IMR-90 (cell line): ENCODE results near the gene TMEM253. TPM values are rescaled to one million over a fixed set of nuclear protein-coding genes. Genes with fewer than 3 reads are reported as not detected.

Source experiments
- ATAC-seq: fragments of 200-7000 bp; cut with Tn5 transposase; 2 replicates; pipeline ENCODE4 v1.9.1; 2020; ENCODE audit warnings: low read depth, mild to moderate bottlenecking, moderate library complexity
- BruUV-seq: library from RNA; stranded (reverse); fragments of 400-500 nt; replicated peaks from 2 replicates; lab custom pipeline; 2021; lab: Mats Ljungman, UMichigan
- CTCF ChIA-PET: fragments of 300-600 bp; formaldehyde crosslinking; extraction: SDS; loops from one replicate; lab custom pipeline; 2021; ENCODE audit warnings: antibody characterized with exemption; lab: Yijun Ruan, JAX
- POLR2A ChIA-PET: fragments of 300-600 bp; sonication (Branson Sonifier 250); formaldehyde crosslinking; loops from one replicate; lab custom pipeline; 2022; ENCODE audit warnings: antibody characterized with exemption; ENCODE audit not compliant: unreplicated experiment; lab: Charles Lee
- DNase-seq: peaks from one replicate; pipeline ENCODE4 v3.0.0; 2013
- H2AFZ ChIP-seq: replicated peaks from 2 replicates; pipeline ENCODE3; 2013; ENCODE audit warnings: low read length, mild to moderate bottlenecking; ENCODE audit not compliant: poor library complexity
- H2AK5ac ChIP-seq: 2 replicates; pipeline ENCODE4 v1.6.1; 2013; ENCODE audit warnings: low read depth, low read length, inconsistent platforms
- H2AK9ac ChIP-seq: replicated peaks from 2 replicates; pipeline ENCODE3; 2013; ENCODE audit warnings: mild to moderate bottlenecking, low read depth, low read length, moderate library complexity; ENCODE audit not compliant: poor library complexity
- H2BK120ac ChIP-seq: 2 replicates; pipeline ENCODE4 v1.6.1; 2013; ENCODE audit warnings: low read depth, low read length, inconsistent platforms
- H2BK15ac ChIP-seq: 3 replicates; pipeline ENCODE4 v1.6.1; 2013; ENCODE audit warnings: low read depth, low read length, inconsistent platforms
- H2BK20ac ChIP-seq: 2 replicates; pipeline ENCODE4 v1.6.1; 2013; ENCODE audit warnings: low read depth, mild to moderate bottlenecking, inconsistent platforms, low read length, moderate library complexity
- H2BK5ac ChIP-seq: 2 replicates; pipeline ENCODE4 v1.6.1; 2013; ENCODE audit warnings: mild to moderate bottlenecking, low read depth, low read length, inconsistent platforms; ENCODE audit not compliant: poor library complexity, severe bottlenecking
- H3K14ac ChIP-seq: replicated peaks from 2 replicates; pipeline ENCODE4 v1.6.1; 2013; ENCODE audit warnings: low read depth, low read length, inconsistent platforms
- H3K18ac ChIP-seq: 2 replicates; pipeline ENCODE4 v1.6.1; 2013; ENCODE audit warnings: low read depth, low read length, control low read depth
- H3K23ac ChIP-seq: 2 replicates; pipeline ENCODE4 v1.6.1; 2013; ENCODE audit warnings: low read depth, low read length, inconsistent platforms
- H3K27ac ChIP-seq: 2 replicates; pipeline ENCODE4 v1.5.1; 2013; ENCODE audit warnings: mild to moderate bottlenecking, control low read depth, low read length; ENCODE audit not compliant: insufficient read depth
- H3K27me3 ChIP-seq: 2 replicates; pipeline ENCODE4 v1.6.1; 2013; ENCODE audit warnings: low read length; ENCODE audit not compliant: control insufficient read depth, insufficient read depth
- H3K36me3 ChIP-seq: 2 replicates; pipeline ENCODE4 v1.6.1; 2013; ENCODE audit warnings: low read length, mixed read lengths; ENCODE audit not compliant: control insufficient read depth, insufficient read depth
- H3K4ac ChIP-seq: 2 replicates; pipeline ENCODE4 v1.6.1; 2013; ENCODE audit warnings: low read depth, low read length, inconsistent platforms
- H3K4me1 ChIP-seq: 2 replicates; pipeline ENCODE4 v1.6.1; 2013; ENCODE audit warnings: low read length, mixed read lengths; ENCODE audit not compliant: control insufficient read depth, insufficient read depth
- H3K4me2 ChIP-seq: 2 replicates; pipeline ENCODE4 v1.6.1; 2013; ENCODE audit warnings: low read depth, mild to moderate bottlenecking, control low read depth, low read length, moderate library complexity
- H3K4me3 ChIP-seq: 2 replicates; pipeline ENCODE4 v1.5.1; 2013; ENCODE audit warnings: low read depth, mild to moderate bottlenecking, control low read depth, low read length, moderate library complexity; ENCODE audit not compliant: insufficient read depth
- H3K56ac ChIP-seq: 2 replicates; pipeline ENCODE4 v1.6.1; 2013; ENCODE audit warnings: low read length, inconsistent platforms; ENCODE audit not compliant: insufficient read depth; ENCODE audit errors: extremely low read depth
- H3K79me1 ChIP-seq, 2 experiments: 2 replicates each; pipeline ENCODE4 v1.6.1; 2013; ENCODE audit warnings: low read length in 2 of 2, inconsistent platforms in 1 of 2, low read depth in 1 of 2
- H3K9ac ChIP-seq: 2 replicates; pipeline ENCODE4 v1.6.1; 2013; ENCODE audit warnings: low read depth, low read length, control low read depth
- H3K9me1 ChIP-seq: 2 replicates; pipeline ENCODE4 v1.6.1; 2013; ENCODE audit warnings: low read length, inconsistent platforms; ENCODE audit not compliant: insufficient read depth
- H3K9me3 ChIP-seq: 2 replicates; pipeline ENCODE4 v1.6.1; 2013; ENCODE audit warnings: low read length; ENCODE audit not compliant: control insufficient read depth, insufficient read depth
- H4K20me1 ChIP-seq: 2 replicates; pipeline ENCODE4 v1.6.1; 2013; ENCODE audit warnings: low read length, inconsistent platforms; ENCODE audit not compliant: insufficient read depth
- H4K5ac ChIP-seq: 2 replicates; pipeline ENCODE4 v1.6.1; 2013; ENCODE audit warnings: mild to moderate bottlenecking, low read depth, low read length, control low read depth
- H4K8ac ChIP-seq, 2 experiments: 2 replicates each; pipeline ENCODE4 v1.6.1; 2013; ENCODE audit warnings: low read depth in 2 of 2, low read length in 2 of 2, control low read depth in 1 of 2, inconsistent platforms in 1 of 2
- H4K91ac ChIP-seq: 2 replicates; pipeline ENCODE4 v1.6.1; 2013; ENCODE audit warnings: low read depth, low read length, inconsistent platforms; ENCODE audit not compliant: insufficient read depth
- MXI1 ChIP-seq: IDR thresholded peaks from 2 replicates; pipeline ENCODE4 v1.6.1; 2012; ENCODE audit warnings: low read depth, mild to moderate bottlenecking, low read length, moderate library complexity, borderline replicate concordance
- RCOR1 ChIP-seq: IDR thresholded peaks from 2 replicates; pipeline ENCODE4 v1.6.1; 2012; ENCODE audit warnings: mild to moderate bottlenecking, low read length, improper control_type of control experiment; ENCODE audit not compliant: insufficient replicate concordance
- WGBS, 2 experiments: methylation state at CpG; one replicate each; pipeline versions ENCODE4 v1.1.5 to v1.1.7; 2013; ENCODE audit warnings: missing lambda C conversion rate in 2 of 2; ENCODE audit not compliant: insufficient read length in 1 of 2; ENCODE audit errors: extremely low coverage in 2 of 2; 5-methylcytosine and 5-hydroxymethylcytosine counted together
- dilution Hi-C: fragments of 300-500 bp; cut with HindIII; formaldehyde crosslinking; loops from one replicate; pipeline ENCODE4 v1.14.3; 2018; ENCODE audit warnings: low sequenced_read_pairs; ENCODE audit not compliant: unreplicated experiment
- in situ Hi-C: fragments of 300-500 bp; cut with MboI; formaldehyde crosslinking; loops from 3 replicates; pipeline ENCODE4 v1.14.3; 2019; ENCODE audit warnings: low sequenced_read_pairs, inconsistent platforms, mixed read lengths
- intact Hi-C: fragments of 100-400 bp; cut with micrococcal nuclease; formaldehyde crosslinking; loops from 2 replicates; pipeline ENCODE4 v1.10.0; 2022
- polyA plus RNA-seq, 3 experiments: library from polyadenylated mRNA; depleted of rRNA; stranded (reverse); fragments of >200 nt; gene quantifications; 2 replicates each; pipeline ENCODE4 v1.2.3, GENCODE V29; 2012; ENCODE audit warnings: low replicate concordance in 1 of 3
- total RNA-seq: library from RNA; depleted of rRNA; stranded (reverse); fragments of >200 nt; gene quantifications from 2 replicates; pipeline ENCODE4 v1.2.3, GENCODE V29; 2012

TMEM253 gene
- total and polyA plus RNA-seq, 2 of the 4 experiments (the other 2 are of a cell fraction), result 0.07 TPM; not detected in 1

DNA sequence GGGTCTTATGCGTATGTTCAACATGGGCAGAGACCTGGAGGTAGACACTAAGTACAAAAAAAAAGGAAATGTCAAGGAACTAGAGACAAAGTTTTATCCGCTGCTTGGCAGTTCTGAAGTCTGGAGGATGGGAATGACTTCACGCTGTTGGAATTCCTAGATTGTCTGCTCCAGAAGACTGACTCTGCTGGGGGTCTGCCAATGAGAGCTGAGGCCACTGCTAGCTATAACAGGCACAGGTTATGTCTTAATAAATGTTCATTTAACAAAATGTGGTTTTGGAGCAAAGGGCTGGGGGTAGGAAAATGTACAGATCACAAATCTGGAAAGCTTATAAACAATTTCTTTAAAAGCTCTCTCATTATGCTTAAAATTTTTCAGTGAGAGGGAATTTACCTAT lies 37.4 kb upstream of the TMEM253 start:
- in situ Hi-C loops, result no loop called here

More for the DNA sequence above, 37.4 kb upstream of the TMEM253 start:
- H3K56ac ChIP-seq, result no peak overlapping the region
- no peak overlapping the region for H3K18ac ChIP-seq
- H3K27ac ChIP-seq, result no peak overlapping the region
- peak; percentile 86 for DNase-seq
- WGBS, 2 experiments, result 33% methylated on average over 2 of the region's 3 CpGs; no CpG with 5 or more reads in 1 of the 2 experiments
- no peaks in the 10 kb centered on the region for H4K20me1 ChIP-seq
- H3K4me2 ChIP-seq, result no peak overlapping the region
- no peaks in the 10 kb centered on the region; the same call in 1 of the 2 replicates for H3K4me1 ChIP-seq
- no peak overlapping the region for H3K23ac ChIP-seq
- H3K9me3 ChIP-seq, result no peaks in the 10 kb centered on the region
- intact Hi-C loops, result no loop called here
- no peaks in the 10 kb centered on the region for H3K36me3 ChIP-seq
- no peak overlapping the region for H2BK15ac ChIP-seq
- H2BK5ac ChIP-seq, result no peak overlapping the region
- no TSS peak for BruUV-seq
- H4K5ac ChIP-seq, result no peak overlapping the region
- peaks cover 3% of the 10 kb centered on the region; the same call in 1 of the 2 replicates for H3K9me1 ChIP-seq
- H2BK120ac ChIP-seq, result no peak overlapping the region
- H2AK9ac ChIP-seq, result no peak overlapping the region
- no peak overlapping the region for H2BK20ac ChIP-seq
- dilution Hi-C loops, result no loop called here
- ATAC-seq, result peak; percentile 87
- no peaks in the 10 kb centered on the region for H3K79me1 ChIP-seq
- no peak overlapping the region for H3K14ac ChIP-seq
- no peaks in the 10 kb centered on the region for H3K27me3 ChIP-seq
- POLR2A ChIA-PET, result no interaction called here
- H2AK5ac ChIP-seq, result no peak overlapping the region
- no peak overlapping the region for H4K91ac ChIP-seq
- no peak overlapping the region for H2AFZ ChIP-seq
- H3K4me3 ChIP-seq, result no peak overlapping the region
- H3K4ac ChIP-seq, result no peak overlapping the region
- CTCF ChIA-PET, result interaction anchor here (0.7 to 2.1 kb wide), 6 partner anchors 29 to 49 kb away, joined by 3 to 8 read pairs (median 4); no protein-coding TSS in a partner anchor
- no peak overlapping the region for H3K9ac ChIP-seq
- H4K8ac ChIP-seq, result no peak overlapping the region
- TF ChIP-seq RCOR1, result no peak
- no peak for TF ChIP-seq MXI1
